Panc1 (cell line): ENCODE results near the gene PWWP3B.

Source experiments
- POLR2AphosphoS5 ChIP-seq: IDR thresholded peaks from 2 replicates; pipeline ENCODE4 v1.6.1; 2012; ENCODE audit warnings: mild to moderate bottlenecking, low read depth, low read length, moderate library complexity
- REST ChIP-seq, 2 experiments: IDR thresholded peaks; 2 replicates each; pipeline ENCODE4 v1.6.1; 2011 to 2012; ENCODE audit warnings: low read depth in 2 of 2, control low read depth in 1 of 2, low read length in 1 of 2, mild to moderate bottlenecking in 1 of 2, moderate library complexity in 1 of 2; ENCODE audit not compliant: insufficient read depth in 1 of 2
- SIN3A ChIP-seq: IDR thresholded peaks from 2 replicates; pipeline ENCODE4 v1.6.1; 2012; ENCODE audit warnings: low read depth, mild to moderate bottlenecking, low read length, moderate library complexity, borderline replicate concordance; ENCODE audit not compliant: insufficient read depth
- TCF7L2 ChIP-seq: IDR thresholded peaks from 2 replicates; pipeline ENCODE4 v1.6.1; 2011; ENCODE audit warnings: mild to moderate bottlenecking, low read depth, low read length, inconsistent platforms
- TF ChIP-seq, protein P1 (sequence below): fragments of 450-650 bp; IDR thresholded peaks from 2 replicates; pipeline ENCODE4 v1.5.1; 2017; ENCODE audit warnings: mild to moderate bottlenecking

- TF ChIP-seq, protein P1, sequence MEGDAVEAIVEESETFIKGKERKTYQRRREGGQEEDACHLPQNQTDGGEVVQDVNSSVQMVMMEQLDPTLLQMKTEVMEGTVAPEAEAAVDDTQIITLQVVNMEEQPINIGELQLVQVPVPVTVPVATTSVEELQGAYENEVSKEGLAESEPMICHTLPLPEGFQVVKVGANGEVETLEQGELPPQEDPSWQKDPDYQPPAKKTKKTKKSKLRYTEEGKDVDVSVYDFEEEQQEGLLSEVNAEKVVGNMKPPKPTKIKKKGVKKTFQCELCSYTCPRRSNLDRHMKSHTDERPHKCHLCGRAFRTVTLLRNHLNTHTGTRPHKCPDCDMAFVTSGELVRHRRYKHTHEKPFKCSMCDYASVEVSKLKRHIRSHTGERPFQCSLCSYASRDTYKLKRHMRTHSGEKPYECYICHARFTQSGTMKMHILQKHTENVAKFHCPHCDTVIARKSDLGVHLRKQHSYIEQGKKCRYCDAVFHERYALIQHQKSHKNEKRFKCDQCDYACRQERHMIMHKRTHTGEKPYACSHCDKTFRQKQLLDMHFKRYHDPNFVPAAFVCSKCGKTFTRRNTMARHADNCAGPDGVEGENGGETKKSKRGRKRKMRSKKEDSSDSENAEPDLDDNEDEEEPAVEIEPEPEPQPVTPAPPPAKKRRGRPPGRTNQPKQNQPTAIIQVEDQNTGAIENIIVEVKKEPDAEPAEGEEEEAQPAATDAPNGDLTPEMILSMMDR = no peak
- TF ChIP-seq POLR2AphosphoS5 = no peak
- no peak for TF ChIP-seq REST (IDR thresholded peaks at IDR 0.05; ENCODE audit: insufficient read depth in 1 of 2, low read depth in 2 of 2, low read length in 1 of 2)
- TF ChIP-seq SIN3A = no peak
- TF ChIP-seq TCF7L2 = no peak
These were observed 8.2 kb upstream of the PWWP3B start for GRCh38 chrX:106159861-106160282.
